GM19328 (cell line): ENCODE results near the gene DIAPH3.

Experiments used
- ATAC-seq: cut with Tn5 transposase; IDR thresholded peaks from one replicate; pipeline ENCODE4 v1.9.1; 2021; ENCODE audit warnings: mild to moderate bottlenecking, moderate library complexity; ENCODE audit not compliant: unreplicated experiment

Gene DIAPH3

DNA sequence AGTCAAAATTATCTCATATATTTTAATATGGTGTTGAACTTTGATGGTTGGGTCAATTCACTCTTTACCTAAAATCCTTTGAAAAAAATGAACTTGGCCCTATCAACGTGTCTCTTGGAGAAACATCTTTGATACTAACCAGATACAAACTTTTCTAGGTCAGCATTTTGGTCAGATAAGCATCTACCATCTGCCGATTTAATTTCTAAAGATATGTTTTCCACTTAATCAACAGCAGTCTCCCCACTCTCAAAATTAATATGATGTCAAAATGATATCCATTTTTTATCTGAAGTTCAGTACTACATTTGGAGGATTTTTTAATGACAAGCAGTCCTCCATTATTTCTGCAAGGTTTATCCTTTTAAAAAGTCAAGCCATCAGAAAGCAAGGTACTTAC lies 288.8 kb downstream of the DIAPH3 start:
- ATAC-seq: no peak

DNA sequence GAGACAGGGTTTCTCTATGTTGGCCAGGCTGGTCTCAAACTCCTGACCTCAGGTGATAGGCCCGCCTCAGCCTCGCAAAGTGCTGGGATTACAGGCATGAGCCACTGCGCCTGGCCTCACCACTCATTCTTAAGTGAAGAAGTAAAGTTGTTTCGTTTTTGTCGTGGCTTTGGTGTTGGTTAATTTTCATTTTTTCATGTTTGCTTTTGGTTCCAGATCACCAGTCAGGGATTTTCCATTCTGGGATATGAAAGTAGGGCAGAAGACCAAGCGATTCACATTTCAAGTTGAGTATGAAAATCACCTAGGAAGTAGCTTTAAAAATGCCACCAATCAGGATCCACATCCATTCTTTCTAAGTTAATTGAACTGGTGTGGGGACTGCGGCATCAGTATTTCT lies 289.9 kb downstream of the DIAPH3 start:
- no peak for ATAC-seq

DNA sequence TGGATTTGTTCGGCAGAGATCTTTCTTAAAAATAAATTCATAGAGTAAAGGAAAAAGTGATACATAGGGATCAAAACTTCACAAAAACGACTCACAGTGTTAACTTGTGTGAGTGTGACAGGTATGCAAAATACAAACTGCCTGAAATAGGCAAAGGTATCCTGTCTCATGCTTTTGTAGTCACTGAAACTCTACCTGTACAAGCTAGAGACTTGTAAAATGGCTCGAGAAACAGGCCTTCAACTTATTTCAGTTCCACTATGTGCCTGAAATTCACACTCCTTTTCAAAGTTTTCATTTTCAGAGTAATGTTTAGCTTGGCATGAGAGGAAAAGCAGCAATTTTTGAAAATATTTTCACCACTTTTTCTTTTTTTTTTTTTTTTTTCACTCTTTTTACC lies 290.4 kb downstream of the DIAPH3 start:
- no peak for ATAC-seq

DNA sequence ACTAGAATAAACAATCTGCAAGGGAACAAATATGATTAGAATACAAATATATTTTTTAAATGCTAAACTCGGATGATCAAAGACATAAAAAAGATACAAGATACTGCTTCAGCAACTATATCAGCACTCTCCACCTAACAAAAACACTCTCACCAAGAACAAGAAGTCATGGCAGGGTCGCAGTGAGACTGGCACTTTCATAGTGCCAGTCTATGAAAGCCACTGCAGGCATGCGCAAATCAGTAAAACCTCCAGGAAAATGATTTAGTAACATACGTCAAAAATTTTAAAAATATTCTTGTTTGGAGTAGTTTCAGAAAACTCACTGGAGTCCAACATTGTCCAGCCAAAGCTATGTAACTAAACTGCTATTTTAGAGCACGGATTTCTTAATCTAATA lies 295.9 kb downstream of the DIAPH3 start:
- no peak for ATAC-seq

DNA sequence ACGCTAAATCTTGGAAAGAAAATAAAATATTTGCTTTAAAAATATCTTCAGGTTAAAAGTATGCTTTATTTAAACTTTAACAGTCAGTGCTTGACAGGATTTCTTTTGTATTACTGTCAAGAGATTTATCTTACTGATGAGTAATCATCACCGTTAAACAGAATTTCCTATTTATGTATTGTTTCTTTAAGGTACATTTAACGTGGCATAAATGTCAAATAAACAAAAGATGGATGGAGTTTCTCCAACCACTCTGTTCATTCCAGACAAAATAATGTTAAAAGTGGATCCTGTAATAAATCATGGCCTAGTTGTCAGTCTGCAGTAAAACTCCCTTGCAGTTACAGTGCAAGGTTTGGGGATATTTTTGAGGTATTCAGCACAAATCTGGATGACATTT lies 298.3 kb downstream of the DIAPH3 start:
- no peak for ATAC-seq

DNA sequence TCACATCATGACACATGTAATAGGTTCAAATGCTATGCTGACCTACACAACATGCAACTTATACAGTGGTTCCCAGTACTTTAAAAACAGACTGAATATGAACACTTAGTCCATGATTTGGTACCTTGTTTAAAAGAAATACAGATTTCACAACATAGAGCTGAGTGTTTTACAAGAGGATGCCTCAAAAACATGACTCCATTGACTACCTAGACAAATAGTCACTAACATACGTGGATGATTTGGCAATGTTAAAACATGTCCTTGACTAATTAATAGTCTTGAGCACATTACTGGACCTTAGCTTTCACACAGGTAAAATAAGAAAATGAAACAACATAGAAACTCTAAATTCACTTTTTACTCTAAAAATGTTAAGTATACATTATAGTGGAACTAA lies 300.1 kb downstream of the DIAPH3 start:
- ATAC-seq: no peak

DNA sequence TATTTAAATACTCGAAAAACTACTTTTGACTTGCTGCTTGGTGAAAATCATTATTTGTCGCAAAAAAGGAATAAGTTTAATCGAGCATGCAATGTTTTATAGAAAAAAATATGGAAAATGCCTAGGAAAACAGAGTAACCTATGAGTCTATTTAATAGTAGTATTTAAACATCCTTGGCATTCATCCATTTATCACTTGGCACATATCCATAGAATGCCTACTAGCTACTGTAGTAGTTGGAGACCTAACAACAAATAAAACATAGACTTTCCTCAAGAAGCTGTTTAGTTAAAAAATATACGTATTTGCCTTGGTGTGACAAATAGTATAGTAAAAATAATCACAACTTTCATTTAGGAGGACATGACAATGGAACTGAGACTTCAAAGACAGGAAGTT lies 302.1 kb downstream of the DIAPH3 start:
- ATAC-seq: no peak

DNA sequence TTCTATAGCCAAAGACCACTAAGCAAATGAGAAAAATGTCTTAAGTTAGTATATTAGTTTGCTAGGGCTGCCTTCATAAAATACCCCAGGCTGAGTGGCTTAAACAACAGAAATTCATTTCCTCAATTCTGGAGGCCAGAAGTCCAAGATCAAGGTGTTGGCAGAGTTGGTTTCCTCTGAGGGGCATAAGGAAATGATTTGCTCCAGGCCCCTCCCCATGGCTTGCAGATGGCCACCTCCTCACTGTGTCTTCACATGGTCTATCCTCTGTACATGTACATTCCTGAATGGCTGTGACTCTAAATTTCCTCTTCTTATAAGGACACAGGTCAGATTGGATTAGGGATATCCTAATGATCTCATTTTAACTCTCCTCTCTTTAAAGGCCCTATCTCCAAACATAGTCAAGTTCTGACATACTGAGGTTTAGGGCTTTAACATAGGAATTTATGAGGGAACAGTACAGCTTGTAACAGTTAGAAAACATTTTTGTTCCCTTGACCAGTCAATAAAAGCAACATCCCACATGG lies 307.4 kb downstream of the DIAPH3 start:
- ATAC-seq: no peak

DNA sequence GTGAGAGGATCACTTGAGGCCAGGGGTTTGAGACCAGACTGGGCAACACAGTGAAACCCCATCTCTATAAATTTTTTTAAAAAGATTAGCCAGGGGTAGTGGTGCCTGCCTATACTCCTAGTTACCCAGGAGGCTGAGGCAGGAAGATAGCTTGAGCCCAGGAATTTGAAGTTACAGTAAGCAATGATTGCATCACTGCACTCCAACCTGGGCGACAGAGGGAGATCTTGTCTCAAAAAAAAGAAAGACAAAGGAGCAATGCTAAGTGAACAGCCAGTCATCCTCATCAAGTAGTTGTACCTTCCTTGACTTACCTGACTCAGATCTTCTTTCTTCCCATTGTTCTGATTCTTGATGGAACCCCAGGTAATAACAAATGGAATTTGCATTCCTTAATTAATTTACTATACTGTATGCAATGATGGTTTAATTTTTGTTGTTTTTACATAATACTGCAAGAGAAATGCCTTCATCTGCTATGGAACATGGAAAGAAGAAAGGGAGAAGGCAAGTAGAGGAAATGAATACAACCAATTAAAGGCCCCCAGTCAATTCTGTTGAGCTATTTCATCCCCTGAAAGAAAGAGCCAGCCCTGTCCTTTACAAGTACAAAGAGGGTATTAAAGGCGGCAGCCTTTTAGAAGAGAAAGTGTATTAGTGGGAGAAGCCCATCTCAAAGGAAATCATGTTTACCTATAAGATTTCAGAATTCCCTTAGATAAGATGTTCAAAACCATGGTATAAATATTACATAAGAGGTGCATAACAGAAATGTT lies 316.7 kb downstream of the DIAPH3 start:
- no peak for ATAC-seq

DNA sequence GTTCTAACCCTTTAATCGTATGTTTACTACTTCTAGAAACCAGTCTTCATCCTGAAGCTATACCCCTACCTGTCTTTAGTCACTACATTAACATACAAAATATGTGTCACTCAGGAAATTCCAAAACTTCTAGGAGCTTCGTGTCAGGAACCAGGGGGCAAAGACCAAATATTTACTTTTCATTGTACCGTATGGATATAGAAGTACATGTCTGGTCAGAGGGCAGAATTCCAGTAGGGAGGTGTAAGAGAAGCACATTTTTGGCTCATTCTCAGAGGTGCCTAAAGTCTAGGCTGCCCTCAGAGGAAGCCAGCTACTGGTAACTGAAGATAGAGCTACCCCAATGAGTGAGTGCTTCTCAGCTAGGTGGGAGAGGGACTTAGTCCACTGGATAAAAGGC lies 320.7 kb downstream of the DIAPH3 start:
- ATAC-seq: no peak

DNA sequence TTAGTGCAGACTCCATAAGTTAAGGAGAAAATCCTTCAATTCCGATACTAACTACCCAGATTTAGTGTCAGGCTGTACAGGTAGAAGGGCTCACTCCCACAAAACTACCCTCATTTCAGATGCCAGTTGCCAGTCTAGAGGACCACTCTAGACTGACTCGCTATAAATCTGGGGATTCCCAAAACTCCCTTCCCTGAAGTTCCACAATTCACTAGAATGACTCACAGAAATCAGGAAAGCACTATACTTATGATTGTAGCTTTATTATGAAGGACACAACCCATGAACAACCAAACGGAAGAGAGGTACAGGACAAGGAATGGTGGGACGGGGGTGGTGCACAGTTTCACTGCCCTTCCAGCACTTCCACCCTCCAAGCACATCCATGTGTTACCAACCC lies 321.2 kb downstream of the DIAPH3 start:
- ATAC-seq: no peak

DNA sequence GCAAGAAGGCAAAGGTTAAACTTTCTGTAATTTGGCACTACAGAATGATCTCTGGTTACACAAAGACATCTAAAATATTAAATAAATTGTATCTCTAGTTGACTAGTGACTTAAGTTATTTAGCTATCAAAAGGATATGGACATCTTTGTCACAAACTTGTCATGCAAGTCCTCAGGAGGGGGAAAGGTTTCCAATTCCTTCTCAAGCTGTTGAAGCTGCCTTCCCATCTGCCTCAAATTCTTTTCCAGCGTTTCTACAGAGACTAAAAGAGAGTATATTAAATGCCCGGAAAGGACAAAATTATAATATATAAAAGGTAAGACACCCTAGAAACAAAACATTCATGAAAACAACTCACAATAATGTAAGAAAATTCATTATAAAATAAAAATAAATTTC lies 324.5 kb downstream of the DIAPH3 start:
- ATAC-seq: no peak

DNA sequence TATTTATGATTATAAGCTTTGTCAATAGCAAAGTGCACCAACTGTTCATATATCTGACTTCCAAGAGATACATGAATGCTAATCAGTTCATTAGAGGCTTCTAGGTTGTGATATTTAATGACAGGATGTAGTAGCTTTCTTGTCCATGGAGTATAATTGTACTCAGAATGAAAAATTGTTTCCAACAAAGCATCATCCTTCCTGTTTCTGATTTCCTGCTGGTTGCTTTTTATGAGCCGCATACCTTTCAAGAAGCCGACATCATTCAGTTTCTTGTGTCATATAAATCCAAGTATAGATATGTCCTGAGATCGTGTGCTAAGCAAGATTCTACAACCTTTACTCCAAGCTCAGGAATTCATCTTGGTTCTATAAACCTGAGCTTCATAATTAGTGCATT lies 326.6 kb downstream of the DIAPH3 start:
- no peak for ATAC-seq

DNA sequence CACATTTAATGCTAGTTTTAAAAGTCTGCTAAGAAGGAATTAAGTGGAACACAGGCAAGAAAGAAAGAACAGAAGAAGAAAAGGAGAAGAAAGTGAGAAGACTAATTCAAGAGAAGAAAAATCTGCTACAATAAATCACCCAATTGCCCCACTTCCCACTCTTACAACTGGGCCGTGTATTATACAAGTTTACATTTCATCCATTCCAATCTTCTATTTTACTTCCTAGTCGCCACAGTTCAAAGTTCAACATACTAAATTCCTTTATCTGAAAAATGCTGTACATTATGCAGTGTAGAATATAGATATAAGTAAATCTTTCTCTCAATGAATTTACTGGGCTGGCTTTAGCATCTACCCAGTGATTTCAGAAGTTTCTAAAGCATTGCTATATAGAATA lies 328.2 kb downstream of the DIAPH3 start:
- ATAC-seq: no peak

DNA sequence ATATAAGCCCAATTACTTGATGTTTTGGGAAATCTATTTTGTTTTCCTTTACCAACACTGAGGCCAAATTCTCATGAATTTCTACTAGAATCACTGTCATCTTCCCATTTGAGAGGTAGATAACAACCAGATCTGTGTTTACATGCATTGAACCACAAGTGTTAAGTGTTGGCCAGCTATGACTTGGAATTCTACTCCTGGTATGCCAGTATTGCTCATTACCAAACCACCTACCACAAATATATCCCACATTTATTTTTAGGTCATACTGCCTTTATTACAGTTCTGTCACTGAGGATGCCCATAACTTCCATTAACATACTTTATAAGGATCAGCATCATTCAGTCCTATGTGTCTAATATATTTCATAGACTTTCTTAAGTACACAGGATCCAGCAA lies 328.9 kb downstream of the DIAPH3 start:
- ATAC-seq: no peak

DNA sequence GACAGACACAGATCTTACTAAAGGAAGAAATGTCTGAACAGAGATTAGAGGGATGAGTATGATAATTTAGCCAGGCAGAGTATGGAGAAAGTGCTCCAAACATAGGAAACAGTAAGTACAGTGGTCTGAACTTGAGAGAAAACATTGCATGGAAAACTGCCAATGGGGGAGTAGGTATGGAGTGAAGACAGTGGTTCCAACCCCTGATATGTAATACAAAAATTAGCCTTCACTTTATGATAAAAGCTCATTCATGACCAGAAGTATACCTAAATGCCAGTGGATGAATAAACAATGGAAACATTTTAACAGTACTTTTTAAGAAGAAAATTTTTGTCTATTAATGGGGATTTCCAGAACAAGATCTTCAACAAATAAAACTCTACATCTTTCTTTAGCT lies 334.0 kb downstream of the DIAPH3 start:
- ATAC-seq: no peak

DNA sequence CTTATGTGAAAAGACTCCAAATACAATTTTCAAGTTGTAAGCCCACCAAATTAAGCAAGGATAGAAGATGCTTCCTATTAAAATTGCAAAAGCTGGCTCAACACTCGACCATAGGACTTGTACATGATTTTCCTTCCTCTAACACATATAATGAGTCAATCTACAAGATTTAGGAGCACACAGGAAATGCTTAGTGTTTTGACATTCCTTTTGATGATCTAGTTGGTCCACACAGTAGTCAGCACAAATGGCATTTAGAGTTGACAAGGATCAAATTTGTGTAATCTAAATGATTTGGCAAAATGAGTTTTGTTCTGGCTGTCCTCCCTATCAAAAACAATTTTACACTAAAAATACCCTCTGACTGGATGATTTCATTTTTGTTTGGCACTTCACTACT lies 340.2 kb downstream of the DIAPH3 start:
- ATAC-seq: no peak

DNA sequence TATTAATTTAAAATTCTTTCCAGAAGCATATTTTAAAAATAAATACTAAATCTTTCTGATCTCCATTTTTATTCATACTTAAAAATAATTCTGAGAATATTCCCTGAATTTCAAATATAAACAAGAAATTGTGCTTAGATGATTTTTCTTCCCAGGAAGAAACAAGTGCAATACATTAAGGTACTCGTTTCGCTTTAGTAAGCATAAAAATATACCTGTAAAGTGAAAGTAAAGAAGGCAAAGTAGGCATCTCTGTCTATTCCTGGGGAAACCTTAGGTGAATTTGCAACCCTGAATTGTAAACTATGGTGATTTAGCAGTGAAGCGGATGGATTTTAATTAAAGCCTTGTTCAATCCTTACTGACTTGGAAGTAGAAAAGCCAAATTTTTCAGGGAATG lies 354.2 kb downstream of the DIAPH3 start:
- ATAC-seq: no peak

DNA sequence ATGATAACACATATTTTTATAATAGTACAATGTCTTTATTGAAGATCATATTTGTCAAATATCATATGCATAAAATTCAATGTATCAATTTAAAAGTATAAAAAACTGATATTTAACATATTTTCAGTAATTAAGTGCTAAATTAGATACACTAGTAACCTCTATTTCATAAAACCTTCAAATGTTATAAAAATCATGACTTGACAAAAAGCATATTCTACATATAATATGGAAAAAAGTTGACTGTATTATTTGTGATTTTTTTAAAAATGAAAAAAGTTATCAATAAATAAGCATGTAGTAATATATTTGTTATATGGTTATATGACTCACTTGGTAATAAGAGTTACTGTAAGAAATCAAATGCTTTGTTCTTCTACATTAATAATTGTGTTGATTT lies 356.9 kb downstream of the DIAPH3 start:
- ATAC-seq: no peak

DNA sequence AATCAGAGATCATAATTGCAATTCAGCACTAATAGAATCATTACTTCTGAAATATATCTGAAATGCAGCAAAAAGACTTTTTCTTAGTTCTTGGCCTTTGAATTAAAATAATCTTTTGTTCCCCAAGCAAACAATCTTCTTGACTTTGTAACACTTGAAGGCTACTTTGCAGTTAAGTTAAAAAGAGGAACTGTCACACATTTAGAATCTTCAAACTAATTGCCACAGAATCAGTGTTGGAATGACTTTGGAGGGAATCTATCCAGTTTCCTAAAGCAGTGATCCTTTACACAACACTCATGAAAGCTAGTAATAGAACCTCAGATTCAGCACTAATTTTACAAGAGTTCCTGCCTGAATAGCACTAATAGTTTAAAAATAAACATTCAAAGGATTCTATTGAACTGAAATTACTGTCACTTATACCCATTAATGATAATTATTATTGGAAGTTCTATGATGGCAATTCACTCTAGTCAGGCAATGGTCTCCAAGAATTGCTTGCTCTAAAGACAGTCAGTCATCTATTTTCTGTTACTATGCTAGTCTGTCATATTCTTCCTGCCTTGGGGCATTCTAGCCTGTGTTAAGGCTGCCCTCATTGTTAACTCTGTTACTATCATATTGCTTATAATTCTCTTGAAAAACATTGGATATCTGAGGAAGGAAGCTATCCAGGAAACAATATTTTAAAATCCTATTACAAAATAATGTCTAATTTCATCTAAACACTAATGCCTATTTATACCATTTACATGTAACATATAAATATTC lies 362.4 kb downstream of the DIAPH3 start:
- no peak for ATAC-seq

DNA sequence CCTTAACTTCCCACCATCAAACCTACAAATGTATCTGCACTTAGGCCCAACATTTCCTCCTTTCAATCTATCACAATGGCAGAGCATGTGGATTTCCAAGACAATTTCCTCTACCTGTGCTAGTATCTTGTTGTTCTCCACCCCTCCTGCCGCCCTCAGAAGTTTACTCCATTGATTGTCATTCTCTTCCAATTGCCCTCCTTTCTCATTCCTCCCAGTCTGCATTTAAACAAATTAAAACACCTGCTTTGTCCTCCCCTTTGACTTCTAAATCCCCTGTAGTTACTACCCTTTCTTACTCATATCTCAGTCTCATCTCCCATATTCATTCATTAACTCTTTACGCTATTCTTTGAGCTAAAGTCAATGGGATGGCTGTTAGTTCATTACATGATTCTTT lies 370.6 kb downstream of the DIAPH3 start:
- ATAC-seq: no peak

DNA sequence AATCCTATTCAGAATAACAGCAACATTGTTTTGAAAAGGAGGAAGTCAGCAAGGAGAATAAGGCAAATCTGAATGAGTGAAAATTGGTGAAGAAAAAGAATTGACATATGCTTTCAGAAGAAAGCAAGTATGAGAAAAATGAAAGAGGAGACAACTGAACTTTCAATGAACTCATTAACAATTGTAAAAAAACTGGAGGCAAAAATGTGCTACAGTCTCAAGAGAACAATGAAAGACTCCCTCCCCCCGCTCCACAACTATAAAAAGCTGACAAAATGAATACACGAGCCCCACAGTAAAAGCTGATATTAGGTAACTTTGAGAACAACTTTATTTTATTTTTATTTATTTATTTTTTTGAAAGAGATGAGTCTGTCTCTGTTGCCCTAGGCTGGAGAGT lies 373.1 kb downstream of the DIAPH3 start:
- no peak for ATAC-seq
